GM23248 (cell line): ENCODE results near the gene MAPK10. TPM values are rescaled to one million over a fixed set of nuclear protein-coding genes. Genes with fewer than 3 reads are reported as not detected.

Experiments
- DNase-seq: peaks from one replicate; pipeline ENCODE4 v3.0.0-alpha.2; 2015
- H2AFZ ChIP-seq: fragments of 200-600 bp; sonication (generic); 2 replicates; pipeline ENCODE4 v1.6.1; 2016; ENCODE audit warnings: antibody characterized with exemption
- H3F3A ChIP-seq: fragments of 200-600 bp; sonication (generic); 2 replicates; pipeline ENCODE4 v1.6.1; 2016; ENCODE audit warnings: mild to moderate bottlenecking, antibody characterized with exemption, mixed run types; ENCODE audit not compliant: insufficient read depth
- H3K27ac ChIP-seq: fragments of 200-600 bp; sonication (generic); 2 replicates; pipeline ENCODE4 v1.5.1; 2016; ENCODE audit warnings: mild to moderate bottlenecking
- H3K27me3 ChIP-seq: fragments of 200-600 bp; sonication (generic); replicated peaks from 2 replicates; pipeline ENCODE4 v1.6.1; 2016; ENCODE audit warnings: mild to moderate bottlenecking; ENCODE audit not compliant: insufficient read depth
- H3K36me3 ChIP-seq: fragments of 200-600 bp; sonication (generic); 2 replicates; pipeline ENCODE4 v1.6.1; 2016; ENCODE audit warnings: low read depth, mild to moderate bottlenecking
- H3K4me1 ChIP-seq: fragments of 200-600 bp; sonication (generic); 2 replicates; pipeline ENCODE4 v1.6.1; 2016; ENCODE audit warnings: mild to moderate bottlenecking; ENCODE audit not compliant: insufficient read depth
- H3K4me2 ChIP-seq: fragments of 200-600 bp; sonication (generic); one replicate; pipeline ENCODE4 v1.6.1; 2016; ENCODE audit warnings: mild to moderate bottlenecking; ENCODE audit not compliant: unreplicated experiment
- H3K4me3 ChIP-seq: fragments of 200-600 bp; sonication (generic); 2 replicates; pipeline ENCODE4 v1.5.1; 2016; ENCODE audit warnings: mild to moderate bottlenecking
- H3K79me2 ChIP-seq: fragments of 200-600 bp; sonication (generic); 2 replicates; pipeline ENCODE4 v1.6.1; 2016; ENCODE audit warnings: mild to moderate bottlenecking; ENCODE audit not compliant: insufficient read depth
- H3K9ac ChIP-seq: fragments of 200-600 bp; sonication (generic); 2 replicates; pipeline ENCODE4 v1.6.1; 2016; ENCODE audit warnings: mild to moderate bottlenecking
- H3K9me2 ChIP-seq: fragments of 200-600 bp; sonication (generic); 2 replicates; pipeline ENCODE4 v1.6.1; 2016; ENCODE audit warnings: mixed run types, mild to moderate bottlenecking, moderate library complexity; ENCODE audit not compliant: insufficient read depth
- H3K9me3 ChIP-seq: fragments of 200-600 bp; sonication (generic); one replicate; pipeline ENCODE4 v1.6.1; 2017; ENCODE audit warnings: low read depth
- H4K20me1 ChIP-seq: fragments of 200-600 bp; sonication (generic); 2 replicates; pipeline ENCODE4 v1.6.0; 2016; ENCODE audit not compliant: insufficient read depth
- EZH2 ChIP-seq: fragments of 200-600 bp; sonication (generic); IDR thresholded peaks from 2 replicates; pipeline ENCODE4 v1.6.1; 2018; ENCODE audit warnings: antibody characterized with exemption, mild to moderate bottlenecking; ENCODE audit not compliant: insufficient read depth, poor library complexity, severe bottlenecking
- EZH2phosphoT487 ChIP-seq: fragments of 200-600 bp; sonication (generic); IDR thresholded peaks from 2 replicates; pipeline ENCODE4 v1.6.1; 2018; ENCODE audit warnings: antibody characterized with exemption, moderate library complexity, mild to moderate bottlenecking, low read depth; ENCODE audit not compliant: insufficient read depth
- WGBS, 2 experiments: methylation state at CpG; one replicate each; pipeline ENCODE4 v1.1.6; 2015 to 2017; ENCODE audit warnings: low lambda C conversion rate in 2 of 2, low coverage in 1 of 2; ENCODE audit errors: missing lambda C conversion rate in 2 of 2; 5-methylcytosine and 5-hydroxymethylcytosine counted together
- in situ Hi-C: fragments of 300-500 bp; cut with MboI; formaldehyde crosslinking; loops from 2 replicates; pipeline ENCODE4 v1.15.0; 2020
- polyA plus RNA-seq: library from polyadenylated mRNA; unstranded; fragments of >200 nt; fragmentation: Nextera tagmentation; extraction: Ambion mirVana; gene quantifications from 2 replicates; pipeline ENCODE4 v1.2.1, GENCODE V29; 2016
- total RNA-seq: library from RNA; depleted of rRNA; stranded (reverse); fragments of >200 nt; shearing (Covaris generic); gene quantifications from 2 replicates; pipeline ENCODE4 v1.2.3, GENCODE V29; 2014

Gene MAPK10
- total and polyA plus RNA-seq, 2 experiments from 2014 or later, result 0.73 to 1.3 TPM

- in situ Hi-C loops, result loop anchor here (10.0 kb wide), 1 partner anchor 284 kb away; no protein-coding TSS in a partner anchor
Measured at GRCh38 chr4:86048426-86048825, 311.4 kb downstream of the MAPK10 start.

GRCh38 chr4:86044593-86044985, 315.3 kb downstream of the MAPK10 start:
- Histone ChIP-seq H3K79me2 (no peaks in the 10 kb centered on the region), H3K9me3 (no peaks in the 10 kb centered on the region), H3K4me1 (peaks cover 20% of the 10 kb centered on the region), H3K9ac (no peak overlapping the region), H3K4me3 (no peak overlapping the region), H4K20me1 (no peaks in the 10 kb centered on the region), H3F3A (peaks cover 6% of the 10 kb centered on the region), H3K9me2 (no peaks in the 10 kb centered on the region), H3K36me3 (no peaks in the 10 kb centered on the region), H3K27me3 (no peaks in the 10 kb centered on the region), H2AFZ (peak overlapping the region; percentile 79; the same call in 1 of the 2 replicates), H3K4me2 (no peak overlapping the region), H3K27ac (no peak overlapping the region)
- 61% methylated on average over 3 of the region's 3 CpGs for WGBS, 2 experiments
- TF ChIP-seq EZH2phosphoT487 (no peak), EZH2 (no peak)
- no peak for DNase-seq
- in situ Hi-C loops, result loop anchor here (10.0 kb wide), 1 partner anchor 280 kb away; no protein-coding TSS in a partner anchor

More at GRCh38 chr4:86048426-86048825, 311.4 kb downstream of the MAPK10 start:
- Histone ChIP-seq H3K27ac (peak overlapping the region; percentile 9; the same call in 1 of the 2 replicates), H3F3A (peaks cover 6% of the 10 kb centered on the region), H3K9me2 (no peaks in the 10 kb centered on the region), H3K9ac (no peak overlapping the region), H3K36me3 (no peaks in the 10 kb centered on the region), H2AFZ (no peak overlapping the region), H3K4me3 (0 out of 2 replicates have a peak overlapping the region, but pooled peaks have one; percentile 18), H4K20me1 (no peaks in the 10 kb centered on the region), H3K27me3 (no peaks in the 10 kb centered on the region), H3K9me3 (no peaks in the 10 kb centered on the region), H3K4me2 (peak overlapping the region; percentile 66), H3K79me2 (no peaks in the 10 kb centered on the region), H3K4me1 (peaks cover 29% of the 10 kb centered on the region)
- TF ChIP-seq EZH2phosphoT487 (no peak), EZH2 (no peak)
- 0% methylated on average over 1 of the region's 1 CpG for WGBS, 2 experiments
- DNase-seq, result peak; percentile 88

DNA sequence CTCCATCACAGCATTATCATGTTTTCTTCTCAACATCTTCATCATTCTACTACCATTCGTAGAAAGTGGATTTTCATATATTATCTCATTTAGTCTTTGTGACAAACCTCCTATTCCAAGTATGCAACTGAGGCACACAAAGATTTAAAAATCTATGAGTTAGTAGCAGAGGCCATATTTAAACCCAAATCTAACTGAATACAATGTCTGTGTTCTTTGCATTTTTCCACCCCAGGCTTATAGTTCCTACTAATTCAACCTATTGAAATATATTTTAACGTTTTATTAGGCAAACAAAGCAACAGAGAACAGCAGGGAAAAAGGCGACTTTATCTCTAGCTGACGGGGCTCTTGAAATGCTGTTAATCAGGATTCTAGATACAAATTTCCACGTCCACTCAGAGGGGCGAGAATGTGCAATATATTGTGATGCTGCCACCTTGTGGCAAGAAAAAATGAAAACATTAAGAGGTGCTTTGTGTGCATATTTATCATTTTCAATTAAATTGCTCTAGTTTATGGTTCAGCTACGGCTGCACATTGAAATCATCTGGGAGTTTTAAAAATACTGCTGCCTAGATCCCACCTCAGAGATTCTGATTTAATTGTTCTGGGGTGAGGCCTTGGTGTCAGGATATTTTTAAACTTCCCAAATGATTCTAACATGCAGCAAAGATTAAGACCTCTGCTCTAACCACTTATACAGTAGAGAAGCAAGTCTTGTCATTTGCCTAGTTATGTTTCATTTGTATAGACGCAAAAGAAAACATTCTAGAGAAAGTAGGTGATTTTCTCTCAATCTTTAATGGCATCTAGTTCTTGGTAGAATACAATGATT, 315.9 kb downstream of the MAPK10 start:
- Histone ChIP-seq H3K4me3 (peak overlapping the region; percentile 43; the same call in 1 of the 2 replicates), H3K27me3 (no peaks in the 10 kb centered on the region), H3K36me3 (no peaks in the 10 kb centered on the region), H3K27ac (no peak overlapping the region), H3F3A (peaks cover 6% of the 10 kb centered on the region), H3K9me2 (no peaks in the 10 kb centered on the region), H3K4me1 (peaks cover 20% of the 10 kb centered on the region), H3K4me2 (peak overlapping the region; percentile 78), H3K9ac (0 out of 2 replicates have a peak overlapping the region, but pooled peaks have one; percentile 28), H3K79me2 (no peaks in the 10 kb centered on the region), H3K9me3 (no peaks in the 10 kb centered on the region), H4K20me1 (no peaks in the 10 kb centered on the region), H2AFZ (peak overlapping the region; percentile 79)
- in situ Hi-C loops, result loop anchor here (10.0 kb wide), 1 partner anchor 279 kb away; no protein-coding TSS in a partner anchor
- whole genome bisulfite sequencing, 2 experiments, result 12 to 13% methylated on average over 8 of the region's 8 CpGs
- peak; percentile 73 for DNase-seq
- TF ChIP-seq EZH2phosphoT487, result no peak
- TF ChIP-seq EZH2, result no peak

DNA sequence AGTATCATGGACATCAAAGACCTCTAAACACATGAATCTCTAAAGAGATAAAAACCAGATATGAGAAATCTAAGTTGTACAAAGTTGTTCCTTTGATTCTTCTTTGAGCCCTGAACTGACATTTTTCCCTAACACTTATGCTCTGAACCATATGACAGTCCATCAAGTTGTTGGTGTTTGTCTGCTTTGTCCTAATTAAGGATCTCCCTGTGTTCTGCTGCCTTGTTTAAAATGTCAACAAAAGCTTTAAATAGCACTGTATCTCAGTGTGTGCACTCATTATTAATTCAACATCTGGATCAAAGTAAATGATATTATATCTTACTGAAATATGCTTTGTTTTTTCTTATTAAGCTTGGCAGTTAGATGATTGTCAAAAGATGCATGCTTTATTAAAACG, 321.8 kb downstream of the MAPK10 start:
- H3K27ac ChIP-seq, result no peak overlapping the region
- 100% methylated on average over 1 of the region's 1 CpG for WGBS, 2 experiments
- in situ Hi-C loops, result no loop called here

More for the DNA sequence above, 321.8 kb downstream of the MAPK10 start:
- Histone ChIP-seq H2AFZ (no peak overlapping the region), H3K27me3 (no peaks in the 10 kb centered on the region), H3K9ac (no peak overlapping the region), H3K9me2 (no peaks in the 10 kb centered on the region), H4K20me1 (no peaks in the 10 kb centered on the region), H3F3A (peaks cover 27% of the 10 kb centered on the region), H3K4me3 (no peak overlapping the region), H3K9me3 (no peaks in the 10 kb centered on the region), H3K79me2 (no peaks in the 10 kb centered on the region), H3K4me2 (no peak overlapping the region), H3K4me1 (peaks cover 37% of the 10 kb centered on the region), H3K36me3 (no peaks in the 10 kb centered on the region)
- no peak for TF ChIP-seq EZH2
- TF ChIP-seq EZH2phosphoT487, result no peak
- DNase-seq, result no peak
